ENCODE results near the gene PRR13. TPM values are rescaled to one million over a fixed set of nuclear protein-coding genes. Genes with fewer than 3 reads are reported as not detected.
"Not testable (repeated sequence)": the region's sequence is repeated elsewhere in the genome, so short reads cannot be mapped to it uniquely, and the experiment has no call there.

Gene PRR13
- total and polyA plus RNA-seq, 2 of the 13 experiments (the other 11 are each of a cell fraction or from before 2014, with no cell fraction given), result 65.0 to 102 TPM

GRCh38 chr12:53441040-53441833 lies at the start of gene PRR13 (continued):
- TF ChIP-seq ZBTB10 (CRISPR knock-in tag; IDR thresholded peaks at IDR 0.05; ENCODE audit: borderline replicate concordance), result no peak
- peak; percentile 78 for TF ChIP-seq ZNF143 (CRISPR knock-in tag; IDR thresholded peaks at IDR 0.05)
- no peak for TF ChIP-seq ZNF704 (CRISPR knock-in tag; IDR thresholded peaks at IDR 0.05; ENCODE audit: borderline replicate concordance)
- no peak for TF ChIP-seq THAP8 (CRISPR knock-in tag; IDR thresholded peaks at IDR 0.05; ENCODE audit: borderline replicate concordance)
- TF ChIP-seq MAF1 (CRISPR knock-in tag; IDR thresholded peaks at IDR 0.05; ENCODE audit: borderline replicate concordance), result no peak
- no peak for TF ChIP-seq ETV6 (CRISPR knock-in tag; conservative IDR thresholded peaks at IDR 0.05)

- ATAC-seq (no peak), DNase-seq (ENCODE audit: low spot score) (no peak), FAIRE-seq (no peak)
- Histone ChIP-seq H3K4me1 (ENCODE audit: insufficient read depth, low read length) (peaks cover 16% of the 10 kb centered on the region), H3K9me3 (ENCODE audit: low read length) (no peaks in the 10 kb centered on the region), H3K4me3 (replicated peaks in 1 of 3; ENCODE audit: insufficient read depth in 1 of 3, low read depth in 2 of 3, low read length in 3 of 3) (no peak overlapping the region), H3K27ac (ENCODE audit: extremely low read length, insufficient read depth, low read length) (no peak overlapping the region), H3K4me2 (ENCODE audit: low read depth, low read length) (no peak overlapping the region), H3K9ac (ENCODE audit: insufficient read depth, low read depth, low read length) (no peak overlapping the region), H2AFZ (ENCODE audit: low read length) (no peak overlapping the region), H3K79me2 (ENCODE audit: insufficient read depth, low read length) (peaks cover 22% of the 10 kb centered on the region), H3K36me3 (replicated peaks in 1 of 2; ENCODE audit: control insufficient read depth in 1 of 2, insufficient read depth in 2 of 2, low read length in 2 of 2) (peaks cover 0 to 10% of the 10 kb centered on the region in 2 experiments; a peak in 2 of 5 replicates), H4K20me1 (ENCODE audit: insufficient read depth, low read length) (no peaks in the 10 kb centered on the region), H3K27me3 (ENCODE audit: control insufficient read depth in 1 of 2, insufficient read depth in 2 of 2, low read length in 2 of 2) (no peaks in the 10 kb centered on the region; a peak in 1 of 5 replicates)
- no TSS peak for BruUV-seq (replicated peaks)
- ChIA-PET CTCF (ENCODE audit: low intra/inter-chr PET ratio, low total read pairs) (no interaction called here), POLR2A (no interaction called here)
- WGBS (ENCODE audit: low lambda C conversion rate), result 91% methylated on average over 7 of the region's 7 CpGs
- in situ Hi-C loops (cut with HindIII; ENCODE audit: extremely low pct_ligation_motif_present, low pct_unique_long_range_greater_than_20kb), result no loop called here
- no peak for TF ChIP-seq SOX13 (IDR thresholded peaks at IDR 0.05)
- no peak for TF ChIP-seq SOX13 (CRISPR knock-in tag; conservative IDR thresholded peaks at IDR 0.05 in 1 of 2, IDR thresholded peaks at IDR 0.05 in 1 of 2)
- peak; percentile 39 for TF ChIP-seq CEBPB (IDR thresholded peaks at IDR 0.05; ENCODE audit: borderline replicate concordance, low read depth, low read length)
- intact Hi-C loops (cut with micrococcal nuclease; ENCODE audit: unreplicated experiment), result no loop called here
These were observed 41.6 kb upstream of the PRR13 start for GRCh38 chr12:53399896-53400295.

- WGBS (ENCODE audit: low lambda C conversion rate), result 96% methylated on average over 16 of the region's 16 CpGs
- peaks cover 11% of the 10 kb centered on the region for H3K79me2 ChIP-seq (ENCODE audit: insufficient read depth, low read length)
- intact Hi-C loops (cut with micrococcal nuclease; ENCODE audit: unreplicated experiment), result not testable (repeated sequence)
These were observed 39.2 kb upstream of the PRR13 start for GRCh38 chr12:53402351-53402750.

More at GRCh38 chr12:53402351-53402750, 39.2 kb upstream of the PRR13 start:
- POLR2A ChIA-PET; H3K4me2 ChIP-seq (ENCODE audit: low read depth, low read length); H3K4me1 ChIP-seq (ENCODE audit: insufficient read depth, low read length); CTCF ChIA-PET (ENCODE audit: low intra/inter-chr PET ratio, low total read pairs); H4K20me1 ChIP-seq (ENCODE audit: insufficient read depth, low read length); H3K9me3 ChIP-seq (ENCODE audit: low read length); ATAC-seq; H3K27me3 ChIP-seq (ENCODE audit: control insufficient read depth in 1 of 2, insufficient read depth in 2 of 2, low read length in 2 of 2); H3K9ac ChIP-seq (ENCODE audit: insufficient read depth, low read depth, low read length); DNase-seq (ENCODE audit: low spot score); H3K27ac ChIP-seq (ENCODE audit: extremely low read length, insufficient read depth, low read length); BruUV-seq (replicated peaks); in situ Hi-C loops (cut with HindIII; ENCODE audit: extremely low pct_ligation_motif_present, low pct_unique_long_range_greater_than_20kb); H3K4me3 ChIP-seq (replicated peaks in 1 of 3; ENCODE audit: insufficient read depth in 1 of 3, low read depth in 2 of 3, low read length in 3 of 3); FAIRE-seq; H2AFZ ChIP-seq (ENCODE audit: low read length): not testable (repeated sequence)
- H3K36me3 ChIP-seq (replicated peaks in 1 of 2; ENCODE audit: control insufficient read depth in 1 of 2, insufficient read depth in 2 of 2, low read length in 2 of 2), result peaks cover 3 to 17% of the 10 kb centered on the region in 2 experiments; a peak in 4 of 5 replicates

All from HepG2 (cell line).